Activated CD4-positive, alpha-beta T cell treated with anti-CD3 and anti-CD28 coated beads, Interleukin-2, amount 50 U/mL, for 16 hours (primary cell): ENCODE results near the gene KRTAP10-1.
A peak's percentile ranks its signal among the peaks of the same experiment; 100 is the strongest.
"Not testable (repeated sequence)": the region's sequence is repeated elsewhere in the genome, so short reads cannot be mapped to it uniquely, and the experiment has no call there.

Source experiments
- DNase-seq: peaks from one replicate; pipeline ENCODE4 v3.0.0-alpha.2; 2020

The KRTAP10-1 gene

DNA sequence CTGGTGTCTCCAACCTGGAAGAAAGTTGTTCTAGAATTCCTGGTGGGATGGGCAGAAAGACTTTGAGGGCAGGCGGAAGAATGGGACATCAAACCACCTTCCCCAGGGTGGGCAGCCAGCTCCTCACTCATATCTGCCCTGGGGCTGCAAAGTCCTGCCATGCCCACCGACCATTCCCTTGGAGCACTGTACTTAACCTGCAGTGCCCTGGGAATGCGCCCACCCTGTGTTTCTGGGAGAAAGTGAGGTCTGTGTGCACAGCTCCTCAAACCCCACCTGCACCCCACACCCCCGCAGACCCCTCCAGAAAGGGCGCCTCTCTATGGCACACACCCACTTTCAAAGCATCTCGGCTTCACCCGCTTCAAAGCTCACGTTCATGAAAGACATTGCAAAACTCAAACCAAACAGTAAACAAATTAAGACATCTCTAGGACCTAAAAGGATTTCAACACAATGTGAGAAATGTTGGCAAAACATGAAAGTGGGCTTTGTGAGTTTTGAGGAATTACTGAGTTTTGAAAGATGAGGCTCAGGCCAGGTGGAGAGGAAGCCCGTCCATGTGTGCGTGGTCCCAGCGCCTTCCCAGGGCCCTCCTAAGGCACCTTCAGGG lies 25.1 kb downstream of the KRTAP10-1 start:
- DNase-seq: no peak

DNA sequence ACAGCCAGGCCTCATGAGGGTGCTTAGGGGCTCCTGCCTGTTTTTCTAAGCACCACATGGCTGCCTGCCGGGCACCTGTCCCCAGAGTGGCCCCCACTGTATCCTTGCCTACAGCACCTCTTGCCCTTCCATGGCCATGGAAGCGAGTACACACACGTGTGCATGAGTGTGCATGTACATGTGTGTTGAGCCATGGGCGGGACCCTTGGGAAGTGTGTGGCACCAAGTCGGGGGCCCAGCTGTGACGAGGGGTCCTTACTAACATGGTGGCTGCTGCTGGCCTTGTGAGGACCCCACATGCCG lies 25.8 kb downstream of the KRTAP10-1 start:
- DNase-seq: no peak

DNA sequence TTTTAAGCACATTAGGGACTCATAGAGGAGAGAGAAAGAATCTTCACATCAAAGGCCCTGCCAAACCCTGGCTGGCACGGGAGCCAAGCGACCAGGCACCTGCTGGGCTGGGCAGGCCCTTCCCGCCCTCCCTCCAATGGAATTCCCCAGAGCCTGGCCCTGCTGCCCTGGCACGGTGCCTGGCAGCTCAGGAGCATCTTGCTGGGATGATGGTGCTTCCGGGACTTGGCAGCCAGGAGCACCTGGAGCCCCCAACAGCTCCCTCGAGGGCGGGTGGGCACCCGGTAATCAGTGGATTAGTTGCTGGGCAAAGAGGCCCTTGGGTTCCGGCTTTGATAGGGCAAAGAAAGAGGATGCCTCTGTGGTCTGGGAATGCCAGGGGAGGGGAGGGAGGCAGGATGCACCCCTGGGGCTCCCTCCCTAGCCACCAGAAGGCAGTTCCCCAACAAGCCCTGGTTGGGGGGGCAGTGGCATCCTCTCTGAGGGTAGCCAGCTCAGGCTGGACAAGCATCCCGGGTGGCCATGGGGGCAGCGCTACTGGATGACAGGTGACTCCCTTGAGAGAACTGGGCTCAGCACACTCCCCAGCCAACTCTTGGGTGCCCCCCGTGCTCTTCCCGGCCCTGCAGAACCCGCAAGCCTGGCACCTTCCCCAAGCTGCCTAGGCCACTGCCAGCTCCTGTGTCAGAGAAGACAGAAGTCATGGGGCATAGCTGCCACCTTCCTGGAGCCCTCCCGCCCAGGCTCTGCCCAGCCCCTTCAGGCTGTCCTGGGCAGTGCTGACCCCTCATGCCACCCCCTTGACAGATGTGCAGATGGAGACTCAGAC lies 26.4 kb downstream of the KRTAP10-1 start:
- no peak for DNase-seq

DNA sequence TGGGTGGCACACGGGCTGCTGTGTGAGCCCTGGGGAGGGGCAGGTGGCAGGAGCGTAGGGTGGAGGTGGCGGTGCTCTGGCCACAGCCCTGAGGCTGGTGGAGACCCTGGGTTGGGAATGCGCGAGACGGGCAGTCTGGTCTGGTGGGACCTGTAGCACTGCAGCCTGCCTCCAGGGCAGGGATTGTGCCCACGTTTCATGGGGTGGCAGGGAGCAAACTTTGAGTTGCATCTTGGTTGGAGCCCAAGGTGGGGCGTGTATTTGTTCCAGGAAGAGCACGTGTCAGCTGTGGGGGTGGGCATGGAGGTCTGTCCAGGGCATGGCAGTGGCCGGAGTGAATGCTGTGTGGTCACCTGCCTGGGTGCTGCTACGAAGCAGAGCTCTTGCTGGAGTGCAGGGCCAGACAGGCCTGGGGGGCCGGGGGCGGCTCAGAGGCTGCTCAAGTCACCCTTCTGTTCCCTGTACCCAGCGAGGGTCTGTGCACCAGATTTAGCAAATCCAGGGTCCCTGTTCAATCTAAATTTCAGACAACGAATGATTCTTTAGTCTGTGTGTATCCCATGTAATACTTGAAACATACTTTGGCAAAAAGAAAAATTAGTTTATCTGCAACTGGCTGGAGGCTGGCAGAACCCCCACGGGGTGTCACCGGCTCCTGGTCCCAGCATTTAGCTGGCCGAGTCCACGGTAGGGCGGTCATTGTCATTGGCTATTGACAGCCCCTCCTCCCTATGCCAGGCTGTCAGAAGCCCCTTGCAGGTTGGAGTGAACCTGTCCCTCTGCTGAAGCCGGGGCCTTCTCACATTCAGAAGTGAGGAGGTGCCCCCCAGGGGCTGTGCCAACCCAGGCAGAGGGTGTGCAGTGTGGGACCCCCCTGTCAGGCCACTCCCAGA lies 27.3 kb downstream of the KRTAP10-1 start:
- DNase-seq: no peak

DNA sequence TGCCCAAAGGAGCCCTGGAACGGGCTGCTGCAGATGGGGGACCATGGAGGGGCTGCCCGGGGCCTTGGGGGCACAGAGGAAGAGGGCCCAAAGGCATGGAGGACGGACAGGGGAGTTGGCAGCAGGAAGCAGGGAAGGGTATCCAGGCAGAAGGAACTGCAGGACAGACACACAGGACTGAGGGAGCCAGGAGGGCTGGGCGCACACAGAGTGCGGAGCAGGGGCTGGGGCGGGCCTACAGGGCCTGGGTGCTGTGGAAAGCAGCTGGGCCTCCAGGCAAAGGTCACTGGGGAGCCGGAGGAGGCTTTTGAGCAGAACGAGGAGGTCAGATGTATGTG lies 28.1 kb downstream of the KRTAP10-1 start:
- no peak for DNase-seq

DNA sequence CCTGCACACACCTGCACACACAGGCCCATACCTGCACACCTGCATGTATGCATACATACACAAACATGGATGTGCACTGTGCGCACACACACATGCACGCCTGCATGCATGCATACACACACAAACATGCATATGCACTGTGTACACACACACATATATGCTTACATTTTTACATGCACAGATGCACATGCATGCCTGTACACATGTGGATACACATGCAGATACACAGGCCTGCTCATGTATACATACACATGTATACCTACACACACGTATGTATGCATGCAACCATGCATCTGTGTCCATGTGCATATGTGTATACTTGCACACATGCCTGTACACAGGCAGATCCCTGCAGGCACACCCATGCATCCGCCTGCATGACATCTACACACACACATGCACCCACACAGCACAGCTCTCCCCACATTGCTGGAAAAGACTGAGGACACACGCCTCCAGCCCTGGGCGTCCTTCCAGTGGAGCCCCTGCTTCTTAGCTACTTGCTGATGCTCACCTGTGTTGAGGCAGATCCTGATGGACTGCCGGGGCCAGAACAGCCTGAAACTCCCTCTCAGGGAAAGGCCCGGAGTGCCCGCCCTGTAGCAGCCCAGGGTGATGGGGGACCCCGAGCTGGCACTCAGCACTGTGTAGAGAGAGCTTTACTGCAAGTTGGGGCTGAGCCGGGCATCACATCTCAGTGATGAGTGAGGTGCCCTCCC lies 28.6 kb downstream of the KRTAP10-1 start:
- DNase-seq: no peak

DNA sequence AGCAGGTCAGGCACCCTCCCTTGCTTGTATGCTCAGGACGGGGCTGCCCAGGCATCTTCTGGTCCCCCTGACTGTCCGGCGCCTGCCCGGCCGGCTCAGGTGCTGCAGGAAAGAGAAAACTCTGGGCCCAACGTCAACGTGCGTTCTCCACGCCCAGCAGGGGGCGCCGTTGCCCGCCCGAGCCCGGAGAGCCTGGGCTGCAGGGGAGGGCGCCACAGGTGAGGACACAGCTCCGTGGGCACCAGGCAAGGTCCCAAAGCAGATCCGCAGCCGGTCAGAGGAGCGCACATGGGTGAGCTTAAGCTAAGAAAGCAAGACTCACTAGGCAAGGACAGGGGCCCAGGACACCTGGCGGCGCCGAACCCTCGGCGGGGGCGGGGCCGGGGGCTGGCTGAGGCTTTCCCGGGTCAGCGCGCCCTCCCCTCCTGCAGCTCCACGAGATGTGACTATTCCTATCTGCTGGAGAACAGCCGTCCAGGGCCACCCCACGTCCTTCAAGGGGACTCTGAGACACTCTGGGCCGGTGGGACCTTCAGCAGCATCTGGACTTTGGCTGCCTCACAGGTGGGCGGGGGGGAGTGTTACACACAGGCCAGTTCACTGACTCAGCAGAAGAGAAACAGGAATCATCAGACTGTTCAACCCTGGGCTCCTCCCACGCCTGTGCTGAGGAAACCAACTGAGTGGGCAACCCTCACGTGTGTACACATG lies 29.3 kb downstream of the KRTAP10-1 start:
- peak; percentile 65 for DNase-seq

DNA sequence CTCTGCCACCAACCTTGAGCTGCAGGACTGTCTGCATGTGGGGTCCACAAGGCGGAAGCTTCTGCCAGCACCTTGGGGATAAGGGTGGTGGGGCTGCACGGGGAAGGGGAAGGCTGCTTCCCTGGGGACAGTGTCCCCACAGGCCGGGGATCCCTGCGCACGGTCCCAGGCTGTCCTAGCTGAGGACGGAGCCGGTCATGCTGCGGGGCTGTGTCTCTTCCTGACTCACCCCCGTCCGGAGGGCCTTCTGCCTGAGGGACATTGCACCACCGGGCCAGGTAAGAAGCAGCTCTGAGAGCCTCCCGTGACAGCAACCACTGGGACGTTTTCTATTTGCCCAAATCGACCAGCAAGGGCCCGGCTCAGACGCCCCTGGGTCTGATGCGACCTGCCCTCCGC lies 29.9 kb downstream of the KRTAP10-1 start:
- DNase-seq: no peak

DNA sequence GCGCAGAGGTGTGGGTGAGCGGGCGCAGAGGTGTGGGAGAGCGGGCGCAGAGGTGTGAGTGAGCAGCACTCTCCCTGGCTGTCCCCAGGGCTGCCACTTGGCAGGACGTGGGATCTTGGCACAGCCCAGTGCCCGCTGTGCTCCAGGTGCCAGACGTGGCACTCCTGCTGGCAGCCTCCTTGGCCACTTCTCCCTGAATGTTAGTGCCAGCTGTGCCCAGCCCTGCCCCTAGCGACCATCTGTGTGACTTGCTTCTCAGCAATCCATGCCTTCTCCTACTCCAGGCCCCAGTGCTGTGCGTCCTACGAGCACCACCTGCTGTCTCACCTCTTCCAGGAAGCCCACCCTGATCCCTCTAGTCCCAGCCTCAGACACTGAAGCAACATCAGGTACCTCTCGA lies 30.5 kb downstream of the KRTAP10-1 start:
- no peak for DNase-seq

DNA sequence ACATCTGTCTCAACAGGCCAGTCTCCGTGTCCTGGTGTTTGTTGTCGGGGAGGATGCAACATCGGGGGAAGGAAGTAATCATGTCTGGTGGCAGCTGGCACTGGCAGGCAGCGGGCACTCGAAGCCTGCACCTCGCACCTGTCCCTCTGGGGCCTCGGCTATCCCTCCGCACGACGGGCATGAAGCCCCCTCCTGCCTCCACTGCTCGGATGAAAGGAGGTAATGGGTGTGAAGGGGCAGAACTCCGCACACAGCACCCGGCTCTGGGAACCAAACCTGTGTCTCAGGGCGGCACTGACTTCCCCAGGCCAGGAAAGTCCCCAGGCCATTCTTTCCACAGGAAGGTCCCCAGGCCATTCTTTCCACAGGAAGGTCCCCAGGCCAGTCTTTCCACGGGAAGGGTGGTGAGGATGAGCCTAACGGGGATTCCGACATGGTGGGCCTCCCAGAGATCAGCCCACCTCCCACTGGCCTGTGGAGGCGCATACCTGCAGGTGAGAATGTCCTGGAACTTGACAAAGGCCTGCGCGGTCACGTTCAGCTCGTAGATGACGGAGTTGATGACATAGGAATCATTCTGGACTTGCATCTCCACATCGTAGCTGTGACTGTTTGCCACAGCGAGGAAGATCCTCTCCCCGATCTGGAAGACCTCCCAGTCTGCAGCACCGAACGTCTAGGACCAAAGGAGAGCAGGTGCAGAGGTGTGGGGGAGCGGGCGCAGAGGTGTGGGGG lies 31.1 kb downstream of the KRTAP10-1 start:
- no peak for DNase-seq

DNA sequence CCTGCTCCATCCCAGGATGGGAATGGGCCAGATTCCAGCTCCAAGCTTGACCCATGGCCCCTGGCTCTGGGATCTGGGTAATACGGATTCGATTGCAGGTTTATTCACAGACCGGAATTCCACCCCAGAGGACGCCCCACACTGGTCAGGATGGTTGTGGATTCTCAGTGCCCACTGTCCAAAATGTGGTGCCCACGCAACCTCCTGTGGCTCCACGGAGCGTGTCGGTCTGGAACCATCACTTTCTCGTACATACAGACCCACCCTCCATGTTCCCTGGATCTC lies 31.6 kb downstream of the KRTAP10-1 start:
- no peak for DNase-seq

DNA sequence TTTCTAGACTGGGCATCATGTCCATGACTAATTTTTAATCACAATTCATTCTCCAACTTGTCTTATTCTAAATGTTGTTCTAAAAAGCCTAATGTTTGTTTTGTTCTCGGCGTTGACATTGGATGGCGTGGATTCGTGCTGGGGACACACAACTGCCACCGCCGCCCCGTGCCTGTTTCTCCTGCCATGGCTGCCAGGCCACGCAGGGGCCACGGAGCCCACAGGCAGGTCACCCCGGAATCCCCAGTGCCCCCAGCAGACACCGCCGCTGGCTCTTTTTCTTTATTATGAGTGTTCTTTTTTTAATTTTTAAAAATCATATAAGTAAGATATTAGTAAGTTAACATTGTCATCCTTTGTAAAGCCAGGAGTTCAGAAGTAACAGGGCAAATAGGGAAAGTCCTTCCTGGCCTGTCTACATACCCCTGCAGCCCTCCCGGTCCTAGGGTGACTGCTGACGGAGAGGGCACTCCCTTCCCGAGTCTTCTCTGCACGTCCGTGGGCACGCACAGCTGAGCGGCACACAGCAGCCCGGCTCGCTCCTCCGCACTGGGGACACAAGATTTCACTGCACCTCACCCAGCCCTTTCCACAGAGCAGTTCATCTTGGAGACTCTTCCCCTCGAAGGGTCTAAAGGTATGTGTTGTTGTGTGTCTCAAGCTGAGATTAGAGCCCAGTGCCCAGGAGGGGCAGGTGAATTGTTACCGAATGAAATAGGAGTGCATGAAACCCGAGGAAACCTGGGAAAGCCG lies 32.1 kb downstream of the KRTAP10-1 start:
- no peak for DNase-seq

DNA sequence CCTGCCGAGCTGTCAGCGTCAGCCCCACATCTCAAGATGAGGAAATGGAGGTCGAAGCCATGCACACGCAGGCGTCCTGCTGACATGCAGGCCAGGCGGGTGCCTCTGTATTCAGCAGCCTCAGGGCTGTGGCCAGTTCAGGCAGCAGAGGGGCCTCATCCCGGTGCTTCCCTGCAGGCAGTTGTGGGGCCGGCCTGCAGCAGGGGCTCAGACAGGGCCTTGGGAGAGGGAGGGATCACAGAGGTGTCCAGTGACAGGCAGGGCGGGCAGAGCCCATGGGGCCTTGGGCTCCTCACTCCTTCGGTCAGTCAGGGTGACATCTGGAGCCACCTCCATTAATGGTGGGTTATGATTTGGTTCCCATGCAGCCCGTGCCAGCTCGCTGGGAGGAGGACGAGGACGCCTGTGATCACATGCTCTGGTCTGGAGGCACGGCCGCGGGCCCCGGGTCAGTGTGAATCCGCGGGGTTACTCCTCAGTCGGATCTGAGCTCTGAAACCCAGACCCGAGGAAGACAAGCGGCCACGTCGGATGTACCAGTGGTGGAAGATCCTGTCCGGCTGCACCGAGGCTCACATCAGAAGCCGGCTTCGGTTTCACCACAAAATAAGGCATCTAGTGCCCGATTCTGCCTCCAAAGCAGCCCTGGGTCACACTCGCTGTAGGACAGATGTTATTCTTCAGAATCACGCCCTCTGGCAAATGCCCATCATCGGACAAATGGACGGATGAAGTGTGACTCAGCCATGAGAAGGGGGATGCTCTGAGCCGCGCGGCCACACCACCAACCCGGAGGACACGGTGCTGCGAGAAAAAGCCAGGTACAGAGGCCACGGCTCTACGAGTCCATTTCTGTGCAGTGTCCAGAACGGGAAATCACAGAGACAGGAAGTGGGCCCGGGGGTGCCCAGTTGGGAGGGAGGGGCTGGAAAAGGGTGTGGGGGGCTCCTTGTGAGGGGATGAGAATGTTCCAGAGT lies 33.4 kb downstream of the KRTAP10-1 start:
- DNase-seq: no peak

DNA sequence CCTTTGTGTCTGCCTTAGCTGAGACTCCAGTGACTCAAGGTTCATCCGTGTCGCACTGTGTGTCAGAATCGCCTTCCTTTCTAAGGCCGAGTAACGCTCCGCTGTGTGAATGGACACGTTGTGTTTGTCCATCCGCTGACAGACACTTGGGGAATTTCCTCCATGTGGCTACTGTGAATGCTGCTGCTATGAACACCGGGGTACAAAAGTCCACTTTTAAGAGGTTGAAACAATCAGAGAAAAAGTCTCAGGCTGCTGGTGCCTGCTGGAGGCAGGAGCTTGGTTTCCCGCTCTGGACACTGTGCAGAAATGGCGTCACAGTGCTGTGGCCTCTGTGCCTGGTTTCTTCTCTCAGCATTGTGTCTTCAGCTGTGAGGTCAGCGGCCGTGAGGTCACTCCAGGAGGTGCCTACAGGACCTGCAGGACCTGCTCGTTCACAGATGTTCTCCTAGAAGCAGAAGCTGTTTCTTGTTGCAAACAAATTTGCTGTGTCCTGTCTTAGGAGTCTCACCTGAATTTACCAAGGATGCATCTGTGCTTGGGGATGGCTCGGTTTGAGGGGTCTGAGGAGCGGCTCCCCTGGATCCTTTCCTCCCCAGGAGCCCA lies 34.2 kb downstream of the KRTAP10-1 start:
- no peak for DNase-seq

DNA sequence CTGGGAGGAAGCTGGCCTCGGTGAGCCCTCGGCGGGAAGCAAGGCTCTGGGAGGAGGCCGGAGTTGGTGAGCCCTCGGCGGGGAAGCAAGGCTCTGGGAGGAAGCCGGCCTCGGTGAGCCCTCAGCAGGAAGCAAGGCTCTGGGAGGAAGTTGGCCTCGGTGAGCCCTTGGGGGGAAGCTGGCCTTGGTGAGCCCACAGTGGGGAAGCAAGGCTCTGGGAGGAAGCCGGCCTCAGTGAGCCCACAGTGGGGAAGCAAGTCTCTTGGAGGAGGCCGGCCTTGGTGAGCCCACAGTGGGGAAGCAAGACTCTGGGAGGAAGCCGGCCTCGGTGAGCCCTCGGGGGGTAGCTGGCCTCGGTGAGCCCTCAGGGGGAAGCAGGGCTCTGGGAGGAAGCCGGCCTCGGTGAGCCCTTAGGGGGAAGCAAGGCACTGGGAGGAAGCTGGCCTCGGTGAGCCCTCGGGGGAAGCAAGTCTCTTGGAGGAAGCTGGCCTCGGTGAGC lies 36.0 kb downstream of the KRTAP10-1 start:
- DNase-seq: no peak

DNA sequence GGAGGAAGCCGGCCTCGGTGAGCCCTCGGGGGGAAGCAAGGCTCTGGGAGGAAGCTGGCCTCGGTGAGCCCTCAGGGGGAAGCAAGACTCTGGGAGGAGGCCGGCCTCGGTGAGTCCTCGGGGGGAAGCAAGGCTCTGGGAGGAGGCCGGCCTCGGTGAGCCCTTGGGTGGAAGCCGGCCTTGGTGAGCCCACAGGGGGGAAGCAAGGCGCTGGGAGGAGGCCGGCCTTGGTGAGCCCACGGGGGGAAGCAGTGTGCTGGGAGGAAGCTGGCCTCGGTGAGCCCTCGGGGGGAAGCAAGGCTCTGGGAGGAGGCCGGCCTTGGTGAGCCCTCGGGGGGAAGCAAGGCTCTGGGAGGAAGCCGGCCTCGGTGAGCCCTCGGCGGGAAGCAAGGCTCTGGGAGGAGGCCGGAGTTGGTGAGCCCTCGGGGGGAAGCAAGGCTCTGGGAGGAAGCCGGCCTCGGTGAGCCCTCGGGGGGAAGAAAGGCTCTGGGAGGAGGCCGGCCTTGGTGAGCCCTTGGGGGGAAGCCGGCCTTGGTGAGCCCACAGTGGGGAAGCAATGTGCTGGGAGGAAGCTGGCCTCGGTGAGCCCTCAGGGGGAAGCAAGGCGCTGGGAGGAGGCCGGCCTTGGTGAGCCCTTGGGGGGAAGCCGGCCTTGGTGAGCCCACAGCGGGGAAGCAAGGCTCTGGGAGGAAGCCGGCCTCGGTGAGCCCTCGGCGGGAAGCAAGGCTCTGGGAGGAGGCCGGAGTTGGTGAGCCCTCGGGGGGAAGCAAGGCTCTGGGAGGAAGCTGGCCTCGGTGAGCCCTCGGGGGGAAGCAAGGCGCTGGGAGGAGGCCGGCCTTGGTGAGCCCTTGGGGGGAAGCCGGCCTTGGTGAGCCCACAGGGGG lies 36.7 kb downstream of the KRTAP10-1 start:
- not testable (repeated sequence) for DNase-seq

DNA sequence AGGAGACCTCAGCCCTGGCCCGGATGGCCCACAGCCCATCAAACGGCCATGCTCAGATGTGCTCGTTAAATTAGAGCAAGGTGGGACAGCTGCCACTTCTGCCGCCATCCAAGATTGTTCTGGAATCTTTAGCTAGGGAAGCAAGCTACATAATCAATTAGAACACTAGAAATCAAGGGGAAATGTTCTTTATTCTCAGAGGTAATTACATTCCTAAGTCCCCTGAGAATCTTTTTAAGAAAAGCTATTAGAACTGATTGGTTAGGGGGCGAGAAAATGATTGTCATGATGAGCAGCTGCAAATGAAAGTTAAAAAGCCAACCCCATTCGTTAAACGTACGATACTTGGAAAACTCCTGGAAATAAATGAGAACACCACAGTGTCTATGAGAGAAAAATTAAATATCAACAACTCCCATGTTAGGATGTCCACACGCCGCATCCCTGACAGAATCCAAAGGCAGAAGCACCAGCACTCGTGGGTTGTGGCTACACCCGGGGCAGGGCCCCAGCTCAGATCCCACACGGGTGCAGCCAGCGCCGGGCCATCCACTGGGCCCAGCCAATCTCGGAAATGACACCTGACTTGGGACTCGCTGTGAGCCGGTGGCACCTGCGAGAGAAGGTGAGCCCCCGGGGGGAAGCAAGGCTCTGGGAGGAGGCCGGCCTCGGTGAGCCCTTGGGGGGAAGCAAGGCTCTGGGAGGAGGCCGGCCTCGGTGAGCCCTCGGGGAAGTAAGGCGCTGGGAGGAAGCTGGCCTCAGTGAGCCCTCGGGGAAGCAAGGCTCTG lies 37.6 kb downstream of the KRTAP10-1 start:
- no peak for DNase-seq

DNA sequence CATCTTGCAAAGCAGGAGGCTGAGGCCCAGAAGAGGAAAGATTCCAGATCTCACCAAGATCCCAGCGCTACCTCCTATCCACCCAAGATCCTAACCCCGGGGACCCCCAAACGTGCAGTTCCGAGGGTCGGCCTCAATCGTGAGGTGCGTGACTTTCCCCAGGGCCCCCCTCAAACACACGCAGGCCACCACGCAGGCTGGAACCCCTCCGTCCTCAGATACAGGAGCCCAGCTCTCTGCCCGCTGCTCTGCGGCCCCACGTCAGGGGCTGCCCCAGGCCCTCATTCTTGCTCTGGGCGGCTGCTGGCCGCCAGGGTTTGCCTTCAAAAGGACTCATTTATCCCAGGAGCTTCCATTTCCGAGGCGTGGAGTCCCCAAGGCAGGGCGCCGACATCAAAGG lies 39.9 kb downstream of the KRTAP10-1 start:
- DNase-seq: no peak
